ENCODE data around the gene LRRFIP1.
A peak's percentile ranks its signal among the peaks of the same experiment; 100 is the strongest.
"Not testable (repeated sequence)": the region's sequence is repeated elsewhere in the genome, so short reads cannot be mapped to it uniquely, and the experiment has no call there.

LRRFIP1 gene

DNA sequence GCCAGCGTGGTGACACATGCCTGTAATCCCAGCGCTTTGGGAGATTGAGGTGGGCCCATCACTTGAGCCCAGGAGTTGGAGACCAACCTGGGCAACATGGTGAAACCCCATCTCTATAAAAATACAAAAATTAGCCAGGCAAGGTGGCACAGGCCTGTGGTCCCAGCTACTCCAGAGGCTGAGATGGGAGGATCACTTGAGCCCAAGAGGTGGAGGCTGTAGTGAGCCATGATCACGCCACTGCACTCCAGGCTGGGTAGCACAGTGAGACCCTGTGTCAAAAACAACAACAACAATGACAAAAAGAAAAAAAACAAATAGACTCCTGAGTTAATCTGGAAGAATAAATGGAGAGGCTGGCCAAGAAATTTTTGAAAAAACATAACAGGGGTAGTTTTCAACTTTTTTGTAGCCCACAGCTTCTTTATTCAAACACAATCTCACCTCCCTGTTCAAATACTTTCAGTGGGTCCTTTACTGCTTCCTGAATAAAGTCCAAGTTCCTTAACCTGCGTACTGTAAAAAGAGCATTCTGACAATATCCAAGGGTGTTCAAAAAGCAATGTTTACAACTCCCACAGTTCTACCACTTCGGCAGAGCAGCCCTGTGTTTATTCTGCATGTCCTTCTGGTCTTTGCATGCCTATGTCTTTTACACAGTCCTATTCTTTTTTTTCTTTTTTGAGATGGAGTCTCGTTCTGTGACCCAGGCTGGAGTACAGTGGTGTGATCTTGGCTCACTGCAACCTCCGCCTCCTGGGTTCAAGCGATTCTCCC, 53.5 kb downstream of the LRRFIP1 start:
- Mint-ChIP-seq H3K36me3 (peaks cover 2% of the 10 kb centered on the region), H3K4me3 (no peak overlapping the region), H3K9me3 (no peaks in the 10 kb centered on the region), H3K4me1 (peaks cover 17% of the 10 kb centered on the region), H3K27ac (no peak overlapping the region), H3K27me3 (peaks cover 5% of the 10 kb centered on the region)
- CTCF ChIA-PET, result no interaction called here
- DNase-seq, result no peak

DNA sequence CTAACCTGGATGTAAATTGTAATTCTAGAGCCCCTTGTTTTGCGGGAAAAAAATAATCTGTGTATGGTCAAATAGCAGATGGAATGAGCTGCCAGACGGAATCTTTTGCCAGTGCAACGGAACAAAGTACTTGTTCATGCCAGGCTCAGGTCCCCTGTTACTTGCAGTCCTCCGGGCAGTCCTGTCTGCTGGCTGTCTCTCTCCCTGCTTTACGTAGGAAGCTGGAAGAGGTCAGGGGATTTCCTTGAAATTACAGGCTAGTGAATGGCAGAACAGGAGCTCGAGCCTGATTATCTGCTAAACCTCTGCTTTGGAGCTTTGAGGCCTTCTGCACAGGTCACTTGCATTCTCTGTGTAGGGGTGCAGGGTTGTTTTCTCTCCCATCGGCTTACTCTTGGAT, 54.8 kb downstream of the LRRFIP1 start:
- DNase-seq, result no peak
- H3K4me1 Mint-ChIP-seq, result peaks cover 18% of the 10 kb centered on the region
- CTCF ChIA-PET, result interaction anchor here (0.9 kb wide), 1 partner anchor 9 kb away, joined by 3 read pairs; no protein-coding TSS in a partner anchor
- peaks cover 5% of the 10 kb centered on the region for H3K27me3 Mint-ChIP-seq
- H3K4me3 Mint-ChIP-seq, result no peak overlapping the region
- peaks cover 3% of the 10 kb centered on the region for H3K36me3 Mint-ChIP-seq
- no peaks in the 10 kb centered on the region for H3K9me3 Mint-ChIP-seq
- H3K27ac Mint-ChIP-seq, result no peak overlapping the region

DNA sequence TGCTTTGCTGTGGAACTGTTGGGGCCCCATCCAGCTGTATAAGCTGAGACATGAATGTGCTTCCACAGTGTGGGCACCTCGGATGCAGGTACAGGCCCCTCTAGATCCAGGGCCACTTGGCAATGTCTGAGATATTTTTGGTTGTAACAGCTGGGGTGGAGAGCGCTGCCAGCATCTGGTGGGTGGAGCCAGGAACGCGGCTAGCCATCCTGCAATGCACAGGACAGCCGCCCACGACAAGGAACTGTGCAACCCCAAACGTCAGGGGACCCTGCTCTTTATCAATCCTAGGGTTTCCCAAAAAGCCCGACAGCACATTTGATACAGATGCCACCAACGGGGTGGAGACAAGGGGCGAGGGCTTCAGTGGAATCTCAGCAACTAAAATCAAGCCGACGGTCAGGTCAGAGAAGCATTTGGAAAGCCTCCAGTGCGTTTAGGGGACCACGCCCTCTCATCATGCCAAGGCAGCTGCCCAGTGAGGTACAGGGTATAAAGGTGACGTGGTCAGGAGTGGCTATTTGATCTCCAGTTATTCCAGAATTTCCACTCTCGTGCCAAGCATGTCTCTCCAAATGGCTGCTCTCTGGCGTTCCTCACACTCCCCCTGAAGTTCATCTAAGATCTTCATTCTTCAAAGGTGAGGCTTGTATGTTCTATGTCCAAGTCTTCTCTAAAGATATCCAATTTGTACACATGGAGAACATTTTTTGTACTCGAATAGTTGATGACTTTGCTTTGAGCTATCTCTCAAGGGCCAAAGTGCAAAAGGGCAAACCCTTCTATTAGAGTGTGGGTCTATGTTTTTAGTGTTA, 55.7 kb downstream of the LRRFIP1 start:
- Mint-ChIP-seq H3K9me3 (no peaks in the 10 kb centered on the region), H3K27me3 (peaks cover 5% of the 10 kb centered on the region), H3K4me3 (no peak overlapping the region), H3K36me3 (peaks cover 3% of the 10 kb centered on the region), H3K27ac (no peak overlapping the region), H3K4me1 (peaks cover 25% of the 10 kb centered on the region)
- no peak for DNase-seq
- CTCF ChIA-PET, result interaction anchor here (0.9 to 3.0 kb wide), 2 partner anchors 8 to 9 kb away, joined by 3 to 12 read pairs; no protein-coding TSS in a partner anchor

DNA sequence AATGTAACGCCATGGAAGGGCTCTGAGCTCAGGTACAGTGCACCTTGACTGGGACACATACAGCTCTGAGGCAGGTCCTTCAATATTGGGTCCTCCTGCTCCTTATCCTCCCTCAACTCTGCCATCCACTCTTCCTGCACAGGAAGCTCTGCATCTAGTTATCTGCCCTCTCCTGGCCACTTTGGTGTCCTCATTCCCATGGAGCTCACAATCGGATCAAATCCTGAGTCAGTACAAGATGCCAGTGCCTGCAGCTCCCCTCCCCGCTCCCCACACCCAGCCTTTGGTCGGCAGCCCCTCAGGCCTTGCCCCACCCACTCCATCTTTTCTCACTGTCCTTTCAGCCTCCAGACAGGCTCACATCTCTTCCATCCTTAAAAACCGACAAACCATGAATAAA, 58.0 kb downstream of the LRRFIP1 start:
- no peak for DNase-seq

DNA sequence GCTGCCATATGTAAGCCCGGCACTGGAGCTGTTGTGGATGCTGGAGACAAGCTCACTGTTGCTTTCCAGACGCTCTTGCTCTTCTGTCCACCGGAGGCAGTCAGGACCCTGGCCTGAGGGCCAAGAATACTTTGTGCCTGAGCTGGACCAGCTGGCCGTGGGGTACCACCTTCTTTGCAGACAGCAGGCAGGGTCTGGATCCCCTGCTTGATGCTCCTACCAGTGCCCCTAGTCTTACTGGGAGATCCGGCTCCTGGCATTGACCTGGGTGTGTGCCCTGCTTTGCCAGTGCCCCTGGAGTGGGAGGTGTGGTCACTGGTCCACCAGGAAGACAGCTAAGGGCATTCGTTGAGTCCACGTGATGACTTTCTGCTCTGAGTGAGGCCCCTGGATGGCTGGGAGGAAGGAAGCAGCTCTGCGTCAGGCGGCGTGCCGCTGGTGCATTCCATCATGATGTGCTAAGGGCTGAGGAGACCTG, 59.3 kb downstream of the LRRFIP1 start:
- Mint-ChIP-seq H3K4me1 (peaks cover 54% of the 10 kb centered on the region), H3K27me3 (peaks cover 9% of the 10 kb centered on the region), H3K27ac (peak overlapping the region; percentile 97), H3K9me3 (no peaks in the 10 kb centered on the region), H3K36me3 (peaks cover 3% of the 10 kb centered on the region), H3K4me3 (no peak overlapping the region)
- CTCF ChIA-PET, result interaction anchor here (0.7 to 2.7 kb wide), 6 partner anchors 8 to 29 kb away, joined by 3 to 18 read pairs (median 4); no protein-coding TSS in a partner anchor
- DNase-seq, result no peak

More for the DNA sequence above, 58.0 kb downstream of the LRRFIP1 start:
- Mint-ChIP-seq H3K4me1 (peaks cover 47% of the 10 kb centered on the region), H3K4me3 (no peak overlapping the region), H3K36me3 (peaks cover 3% of the 10 kb centered on the region), H3K9me3 (no peaks in the 10 kb centered on the region), H3K27ac (peak overlapping the region; percentile 53), H3K27me3 (peaks cover 5% of the 10 kb centered on the region)
- CTCF ChIA-PET, result interaction anchor here (3.0 kb wide), 1 partner anchor 11 kb away, joined by 12 read pairs; no protein-coding TSS in a partner anchor

DNA sequence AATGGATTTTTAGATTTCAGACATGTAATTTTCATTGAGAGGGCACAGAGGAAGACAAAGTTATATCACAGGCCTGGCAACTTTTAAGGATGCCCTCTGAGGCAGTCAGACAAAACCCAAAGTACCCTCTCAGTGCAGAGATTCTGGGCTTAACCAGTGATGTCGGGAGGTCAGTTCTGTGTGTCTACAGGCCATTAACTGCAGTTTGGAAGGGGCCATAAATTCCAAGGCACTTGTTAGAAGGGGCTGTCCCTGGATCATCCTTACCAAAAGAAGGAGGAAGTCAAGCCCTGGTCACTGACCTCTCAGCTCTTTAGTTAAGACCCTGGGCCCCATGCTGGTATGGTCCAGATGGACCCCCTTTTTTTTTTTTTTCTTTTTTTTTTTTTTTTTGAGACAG, 60.7 kb downstream of the LRRFIP1 start:
- Mint-ChIP-seq H3K27me3 (peaks cover 4% of the 10 kb centered on the region), H3K4me1 (peaks cover 54% of the 10 kb centered on the region), H3K36me3 (peaks cover 5% of the 10 kb centered on the region), H3K27ac (peak overlapping the region; percentile 97), H3K9me3 (no peaks in the 10 kb centered on the region), H3K4me3 (peak overlapping the region; percentile 46)
- CTCF ChIA-PET, result interaction anchor here (0.6 to 2.7 kb wide), 8 partner anchors 10 to 107 kb away, joined by 3 to 18 read pairs (median 4); no protein-coding TSS in a partner anchor
- DNase-seq, result no peak

DNA sequence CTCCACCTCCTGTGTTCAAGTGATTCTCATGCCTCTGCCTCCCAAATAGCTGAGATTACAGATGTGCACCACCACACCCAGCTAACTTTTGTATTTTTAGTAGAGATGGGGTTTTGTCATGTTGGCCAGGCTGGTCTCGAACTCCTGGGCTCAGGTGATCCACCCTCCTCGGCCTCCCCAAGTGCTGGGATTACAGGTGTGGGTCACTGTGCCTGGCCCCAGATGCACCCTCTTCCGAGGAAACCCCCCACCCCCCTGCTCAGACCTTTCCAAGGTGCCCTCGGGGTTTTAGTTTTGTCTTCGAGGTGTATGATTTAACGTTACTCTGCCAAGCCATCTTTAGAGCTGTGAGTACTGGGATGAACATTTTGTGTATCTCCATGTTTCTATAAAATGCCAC, 61.2 kb downstream of the LRRFIP1 start:
- H3K9me3 Mint-ChIP-seq, H3K4me3 Mint-ChIP-seq, DNase-seq, H3K36me3 Mint-ChIP-seq, H3K27me3 Mint-ChIP-seq: not testable (repeated sequence)
- peaks cover 54% of the 10 kb centered on the region for H3K4me1 Mint-ChIP-seq
- CTCF ChIA-PET, result interaction anchor here (0.6 to 2.7 kb wide), 5 partner anchors 16 to 118 kb away, joined by 3 to 18 read pairs (median 4); no protein-coding TSS in a partner anchor
- H3K27ac Mint-ChIP-seq, result peak overlapping the region; percentile 97

DNA sequence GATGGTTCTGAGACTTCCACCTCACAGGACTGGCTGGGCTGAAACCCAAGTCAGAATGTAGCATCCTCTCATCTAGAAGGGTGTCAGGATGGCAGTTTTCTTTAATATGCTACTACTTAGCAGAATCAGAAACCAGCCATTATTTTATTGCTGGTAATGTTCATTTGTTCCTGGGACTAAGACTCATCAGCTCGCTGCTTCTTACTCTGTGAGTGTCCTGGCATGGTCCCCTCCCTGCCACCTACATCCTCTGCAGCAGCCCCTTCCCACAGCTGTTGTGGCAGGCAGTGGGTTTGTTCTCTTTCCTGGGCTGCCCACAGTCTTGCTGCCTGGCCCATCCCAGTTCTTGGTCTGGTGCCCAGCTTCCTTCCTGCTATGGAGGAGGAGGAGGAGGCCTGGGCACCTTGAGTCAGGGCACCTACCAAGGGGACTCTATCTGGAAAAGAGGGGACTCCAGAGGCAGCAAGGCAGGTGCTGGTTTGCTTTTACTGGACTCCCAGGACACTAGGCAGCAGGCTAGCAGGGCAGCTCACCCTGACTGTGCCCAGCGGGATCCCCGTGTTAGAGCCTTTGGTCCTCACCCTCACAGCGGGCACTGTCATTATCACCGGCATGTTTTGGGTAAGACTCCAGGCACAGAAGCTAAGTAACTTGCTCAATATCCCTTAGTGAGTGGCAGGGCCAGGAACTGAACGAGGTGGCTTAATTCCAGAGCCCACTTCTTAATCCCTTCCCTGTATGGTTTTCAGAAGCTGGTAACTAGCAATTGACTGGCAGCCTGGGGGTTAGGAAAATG, 62.1 kb downstream of the LRRFIP1 start:
- CTCF ChIA-PET, result interaction anchor here (0.6 to 10.3 kb wide), 3 partner anchors 15 to 119 kb away, joined by 3 to 157 read pairs (median 9); no protein-coding TSS in a partner anchor
- H3K4me1 Mint-ChIP-seq, result peaks cover 54% of the 10 kb centered on the region
- H3K4me3 Mint-ChIP-seq, result peak overlapping the region; percentile 72
- peak overlapping the region; percentile 97 for H3K27ac Mint-ChIP-seq
- H3K9me3 Mint-ChIP-seq, result no peaks in the 10 kb centered on the region
- peak; percentile 45 for DNase-seq
- peaks cover 18% of the 10 kb centered on the region for H3K36me3 Mint-ChIP-seq
- peaks cover 4% of the 10 kb centered on the region for H3K27me3 Mint-ChIP-seq

DNA sequence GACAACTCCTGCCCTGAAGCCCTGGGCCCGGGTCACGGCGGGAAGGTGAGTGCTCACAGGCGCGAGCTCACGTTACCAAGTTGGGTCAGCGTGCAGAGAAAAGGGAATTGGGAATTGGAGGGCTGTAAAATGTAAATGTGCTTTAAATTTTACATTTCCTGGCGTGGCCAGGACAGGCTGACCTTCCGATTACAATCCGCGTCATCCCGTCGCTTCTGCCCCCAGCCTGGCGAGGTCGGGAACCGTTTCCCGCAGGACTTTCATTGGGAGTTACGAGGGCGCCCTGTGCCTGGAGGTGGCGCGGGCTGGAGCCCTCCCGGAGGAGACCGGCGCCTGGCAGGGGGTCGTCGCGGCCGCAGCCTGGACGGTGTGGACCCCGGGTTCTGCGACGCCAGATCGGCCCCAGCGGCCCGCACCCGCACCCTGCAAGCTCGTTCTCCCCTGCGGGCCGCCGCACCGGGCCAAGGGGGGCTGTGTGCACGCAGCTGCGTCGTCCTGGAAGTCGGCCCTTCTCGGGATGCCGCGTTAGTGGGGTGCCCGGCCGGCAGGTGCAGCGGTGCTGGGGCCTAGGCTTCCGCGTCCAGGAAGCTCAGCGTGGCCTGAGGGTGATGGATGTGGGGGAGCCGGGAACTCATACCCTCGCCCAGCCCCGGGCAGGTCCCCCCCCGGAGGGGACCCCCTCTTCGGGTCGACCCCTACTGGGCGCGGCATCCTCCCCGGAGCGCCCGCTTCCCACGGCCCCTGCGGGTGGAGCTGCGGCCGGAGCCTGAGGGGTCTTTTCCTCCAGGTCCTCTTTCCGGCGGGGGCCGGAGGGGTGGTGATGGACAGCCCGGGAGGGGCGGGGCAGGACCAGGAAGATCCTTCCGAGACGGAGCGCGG, 63.9 kb downstream of the LRRFIP1 start:
- no peak for DNase-seq
- CTCF ChIA-PET, result interaction anchor here (1.0 to 10.3 kb wide), 3 partner anchors 9 to 54 kb away, joined by 3 to 157 read pairs (median 3); no protein-coding TSS in a partner anchor
- H3K4me3 Mint-ChIP-seq, result peak overlapping the region; percentile 72
- H3K4me1 Mint-ChIP-seq, result peaks cover 63% of the 10 kb centered on the region
- H3K9me3 Mint-ChIP-seq, result no peaks in the 10 kb centered on the region
- H3K27ac Mint-ChIP-seq, result peak overlapping the region; percentile 67
- peaks cover 4% of the 10 kb centered on the region for H3K27me3 Mint-ChIP-seq
- H3K36me3 Mint-ChIP-seq, result peaks cover 18% of the 10 kb centered on the region

DNA sequence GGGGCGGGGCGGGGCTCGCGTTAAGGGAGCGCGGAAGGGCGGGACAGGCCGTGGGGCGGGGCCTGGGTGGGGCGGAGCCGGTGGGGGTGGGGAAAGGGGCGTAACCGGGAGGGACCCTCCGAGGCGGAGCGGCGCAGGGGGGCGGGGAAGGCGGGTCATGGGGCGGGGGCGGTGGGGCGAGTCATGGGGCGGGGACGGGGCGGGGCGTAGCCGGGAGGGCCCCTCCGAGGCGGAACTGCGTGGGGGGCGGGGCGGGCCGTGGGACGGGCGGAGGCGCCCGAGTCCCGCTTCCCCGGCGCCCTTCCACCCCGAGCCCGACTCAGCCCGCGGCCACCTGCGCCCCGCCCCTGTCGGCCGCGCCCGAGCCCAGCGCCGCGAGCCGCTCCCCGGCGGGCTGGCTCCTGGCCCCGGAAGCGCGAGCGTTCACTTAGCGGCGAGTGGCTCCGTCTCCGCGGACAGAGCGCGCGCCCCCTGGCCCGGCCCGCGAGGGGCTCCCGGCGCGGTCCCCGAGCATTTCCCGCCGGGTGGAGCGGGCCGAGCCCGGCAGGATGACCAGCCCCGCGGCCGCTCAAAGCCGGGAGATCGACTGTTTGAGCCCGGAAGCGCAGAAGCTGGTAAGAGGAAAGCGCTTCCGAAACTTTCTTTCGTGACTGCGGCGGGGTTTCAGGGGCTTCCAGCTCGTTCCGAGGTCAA, 64.7 kb downstream of the LRRFIP1 start:
- Mint-ChIP-seq H3K27ac (peak overlapping the region; percentile 93), H3K9me3 (no peaks in the 10 kb centered on the region), H3K36me3 (peaks cover 18% of the 10 kb centered on the region), H3K4me1 (peaks cover 63% of the 10 kb centered on the region), H3K27me3 (peaks cover 4% of the 10 kb centered on the region), H3K4me3 (peak overlapping the region; percentile 98)
- DNase-seq, result peak; percentile 95
- CTCF ChIA-PET, result interaction anchor here (0.9 to 10.3 kb wide), 4 partner anchors 10 to 53 kb away, joined by 3 to 157 read pairs (median 3); no protein-coding TSS in a partner anchor

DNA sequence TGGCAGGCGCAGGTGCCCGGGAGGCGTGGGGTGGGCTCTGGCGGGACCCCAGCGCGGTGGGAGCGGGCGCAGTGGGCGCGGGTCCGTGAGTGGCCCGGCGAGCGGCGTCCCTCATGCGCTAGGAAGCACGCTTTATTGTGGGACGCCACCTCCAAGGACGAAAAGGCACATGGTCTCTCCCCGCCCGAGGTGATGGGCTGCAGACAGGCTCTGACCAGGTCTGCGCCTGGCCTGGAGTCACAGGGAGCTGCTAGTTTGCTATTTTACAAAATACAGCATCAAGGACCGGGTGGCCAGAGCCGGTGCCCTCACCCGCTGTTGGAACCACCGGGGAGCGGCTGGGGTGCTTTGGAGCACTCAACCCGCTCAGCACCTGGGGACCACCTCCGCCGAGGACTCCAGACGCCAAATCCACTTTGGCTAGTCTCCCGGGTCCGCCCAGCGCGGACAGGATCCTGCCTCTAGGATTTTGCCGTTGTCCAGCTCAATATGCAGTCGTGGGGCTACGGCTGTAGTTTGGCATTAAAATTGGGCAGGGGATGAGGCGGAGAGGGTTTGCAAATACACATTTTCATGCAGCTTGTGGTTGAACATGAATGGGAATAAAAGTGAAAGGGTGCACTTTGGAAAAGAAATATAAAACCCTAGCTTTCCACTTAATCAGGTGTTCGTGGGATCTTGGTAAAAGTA, 65.4 kb downstream of the LRRFIP1 start:
- peaks cover 4% of the 10 kb centered on the region for H3K27me3 Mint-ChIP-seq
- H3K27ac Mint-ChIP-seq, result peak overlapping the region; percentile 93
- CTCF ChIA-PET, result interaction anchor here (0.9 to 10.3 kb wide), 4 partner anchors 10 to 53 kb away, joined by 3 to 157 read pairs (median 4); no protein-coding TSS in a partner anchor
- DNase-seq, result no peak
- peaks cover 22% of the 10 kb centered on the region for H3K36me3 Mint-ChIP-seq
- peak overlapping the region; percentile 98 for H3K4me3 Mint-ChIP-seq
- peaks cover 63% of the 10 kb centered on the region for H3K4me1 Mint-ChIP-seq
- H3K9me3 Mint-ChIP-seq, result no peaks in the 10 kb centered on the region

All from activated naive CD4-positive, alpha-beta T cell treated with anti-CD3 and anti-CD28 coated beads, Interleukin-2, amount 10 ng/mL, durations not matched to agents 7 days and 5 days (primary cell).